SKM-1 (cell line): Measurements from ENCODE around the gene NFIC.
"Not testable (repeated sequence)": the region's sequence is repeated elsewhere in the genome, so short reads cannot be mapped to it uniquely, and the experiment has no call there.

Experiments used
- DNase-seq: peaks from one replicate; lab custom pipeline; 2025; ENCODE audit not compliant: unreplicated experiment; lab: John Stamatoyannopoulos, UW

The NFIC gene

DNA sequence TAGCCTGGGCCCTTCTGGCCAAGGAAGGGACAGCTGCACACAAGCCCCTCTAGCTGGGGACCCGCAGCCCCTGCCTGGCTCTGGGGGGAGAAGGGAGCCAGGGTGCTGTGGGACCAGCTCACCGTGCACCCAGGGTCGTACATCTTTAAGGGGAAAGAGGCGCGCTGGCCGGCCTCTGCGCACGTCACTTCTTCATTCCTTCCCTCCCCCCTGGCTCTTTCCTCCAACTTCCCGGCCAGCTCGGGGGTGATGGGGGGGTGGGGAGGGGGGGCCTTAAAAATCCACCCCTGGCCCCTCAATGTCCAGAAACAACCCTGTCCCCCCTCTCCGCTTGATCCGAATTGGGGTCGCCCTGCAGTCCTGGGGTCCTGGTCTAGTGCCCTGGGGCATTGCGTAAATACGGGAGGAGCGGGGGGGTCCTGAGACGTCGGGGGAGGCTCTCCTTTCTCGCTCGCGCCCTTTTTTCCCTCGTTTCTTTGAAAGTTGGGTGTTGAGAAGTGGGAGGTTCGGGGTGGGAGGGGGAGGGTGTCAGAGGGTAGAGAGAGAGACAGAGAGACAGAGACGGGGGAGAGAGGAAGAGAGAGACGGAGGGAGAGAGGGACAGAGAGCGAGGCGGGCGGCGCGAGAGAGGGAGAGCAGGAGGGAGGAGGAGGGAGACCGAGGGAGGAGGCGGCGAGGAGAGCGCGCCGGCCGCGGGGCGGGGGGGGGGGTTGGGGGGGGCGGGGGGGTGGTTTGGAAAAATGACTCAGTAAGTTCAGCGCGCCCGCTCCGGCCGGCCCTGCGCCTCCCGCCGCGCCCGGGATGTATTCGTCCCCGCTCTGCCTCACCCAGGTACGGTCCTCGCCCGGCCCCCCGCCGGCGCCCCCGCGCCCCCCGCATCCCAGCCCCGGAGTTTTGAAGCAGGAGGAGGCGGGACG, at the start of gene NFIC:
Gene NFIC, plus strand, starts transcription at position 748 of the 917 bp plus-strand sequence. Its CDS starts 54 bp downstream, at position 802.
- DNase-seq, result peak; percentile 80

DNA sequence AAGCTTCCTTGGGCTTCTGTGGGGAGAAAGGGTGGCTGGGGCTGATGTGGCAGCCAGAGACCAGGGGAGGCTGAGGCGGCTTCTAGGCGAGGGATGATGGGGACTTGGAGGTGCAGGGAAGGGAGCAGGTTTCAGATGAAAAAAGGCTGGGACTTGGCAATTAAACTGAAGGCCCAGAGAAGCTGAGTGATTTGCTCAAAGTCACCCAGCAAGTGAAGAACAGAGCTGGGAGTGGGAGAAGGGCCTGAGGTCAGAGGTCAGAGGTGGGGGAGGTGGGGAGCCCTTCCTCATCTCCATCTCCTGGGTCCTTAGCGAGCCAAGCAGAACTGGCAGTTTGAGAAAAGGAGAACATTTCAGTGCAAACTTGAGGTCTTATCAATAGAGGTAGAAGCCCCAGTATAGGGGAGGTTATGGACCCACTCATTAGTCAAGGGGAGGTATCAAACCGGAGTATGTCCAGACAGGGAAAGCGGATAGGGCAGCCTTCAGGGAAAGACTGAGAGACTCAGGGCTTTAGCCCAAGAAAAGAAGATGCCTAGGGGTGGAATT, 49.6 kb upstream of the NFIC start:
- no peak for DNase-seq

DNA sequence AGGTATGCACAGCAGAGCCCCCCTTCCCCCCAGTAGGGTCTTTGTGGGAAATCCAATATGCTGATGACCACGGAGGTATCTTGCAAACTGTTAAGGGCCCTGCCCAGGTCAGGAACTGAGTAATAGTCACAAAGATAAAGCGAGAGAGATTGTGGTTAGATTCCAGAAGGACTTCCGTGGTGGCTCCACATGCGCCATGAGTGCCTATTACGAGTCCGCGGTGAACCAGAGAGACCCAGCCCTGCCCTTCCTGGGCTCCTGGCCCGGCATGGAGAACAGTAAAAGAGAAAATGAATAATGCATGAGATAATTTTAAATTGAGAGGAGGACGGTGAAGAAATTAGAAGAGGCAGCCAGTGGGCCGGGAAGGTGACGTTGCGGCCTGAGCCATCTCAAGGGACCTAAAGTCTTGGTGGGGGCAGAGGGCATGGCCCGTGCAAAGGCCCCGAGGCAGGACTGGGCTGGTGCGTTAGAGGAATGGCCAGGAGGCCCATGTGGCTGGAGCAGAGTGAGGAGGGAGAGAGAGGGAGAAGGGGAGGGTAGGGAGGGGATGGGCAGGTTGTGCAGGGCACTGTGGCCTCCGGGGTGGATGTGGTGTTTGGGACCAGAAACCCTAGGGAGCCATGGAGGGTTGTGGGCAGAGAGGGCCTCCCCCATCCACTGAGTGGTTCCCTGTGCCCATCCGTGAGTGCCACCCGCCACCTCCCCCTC, 46.6 kb upstream of the NFIC start:
- DNase-seq, result no peak

DNA sequence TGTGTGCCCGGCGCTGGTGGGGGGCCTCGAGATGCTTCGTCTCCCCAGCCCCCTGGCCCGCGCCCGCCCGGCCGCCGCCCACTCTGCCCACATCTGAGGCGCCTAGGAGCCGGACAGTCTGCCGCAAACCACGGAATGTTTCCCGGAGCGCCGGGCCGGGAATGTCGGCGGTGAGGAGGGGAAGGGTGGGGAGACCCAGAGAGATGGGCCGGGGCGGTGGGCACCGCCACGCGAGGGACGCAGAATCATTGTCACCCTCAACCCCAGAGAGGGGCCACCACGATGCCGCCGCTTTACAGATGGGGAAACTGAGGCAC, 46.1 kb upstream of the NFIC start:
- DNase-seq, result no peak

DNA sequence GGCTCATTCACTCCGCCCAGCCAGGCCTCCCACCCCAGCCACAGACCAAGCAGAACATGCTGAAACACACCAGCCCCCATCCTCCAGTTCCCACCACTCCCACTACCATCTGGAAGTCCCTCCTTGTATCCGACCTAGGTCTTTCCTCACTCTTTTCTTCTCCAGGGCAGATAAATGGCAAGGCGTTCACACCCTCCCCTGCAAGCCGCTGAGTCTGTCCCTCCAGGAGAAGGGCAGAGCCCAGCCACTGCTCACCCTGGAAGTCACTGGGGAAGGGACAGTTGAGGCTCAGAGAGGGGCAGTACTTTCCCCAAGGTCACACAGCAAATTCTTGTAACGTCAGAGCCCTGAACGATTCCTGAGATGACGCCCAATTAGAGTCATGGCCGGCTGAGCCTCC, 45.5 kb upstream of the NFIC start:
- DNase-seq, result no peak

DNA sequence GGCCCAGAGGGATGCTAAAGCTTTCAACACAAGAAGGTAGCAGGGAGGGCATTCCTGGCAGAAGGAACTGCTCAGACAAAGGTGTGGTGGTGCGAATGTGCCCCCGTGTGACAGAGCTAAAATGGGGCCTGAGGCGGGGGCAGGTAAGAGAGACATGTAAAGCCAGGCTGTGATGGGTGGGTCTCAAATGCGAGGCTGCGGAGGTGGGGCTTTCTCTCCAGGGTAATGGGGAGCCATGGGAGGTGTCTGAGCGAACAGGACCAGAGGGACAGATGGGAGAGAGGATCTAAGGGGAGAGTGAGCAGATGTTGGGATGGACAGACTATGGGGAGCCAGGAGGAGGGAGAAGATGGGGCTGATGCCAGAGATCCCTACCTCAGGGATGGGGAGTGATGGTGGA, 44.7 kb upstream of the NFIC start:
- no peak for DNase-seq

DNA sequence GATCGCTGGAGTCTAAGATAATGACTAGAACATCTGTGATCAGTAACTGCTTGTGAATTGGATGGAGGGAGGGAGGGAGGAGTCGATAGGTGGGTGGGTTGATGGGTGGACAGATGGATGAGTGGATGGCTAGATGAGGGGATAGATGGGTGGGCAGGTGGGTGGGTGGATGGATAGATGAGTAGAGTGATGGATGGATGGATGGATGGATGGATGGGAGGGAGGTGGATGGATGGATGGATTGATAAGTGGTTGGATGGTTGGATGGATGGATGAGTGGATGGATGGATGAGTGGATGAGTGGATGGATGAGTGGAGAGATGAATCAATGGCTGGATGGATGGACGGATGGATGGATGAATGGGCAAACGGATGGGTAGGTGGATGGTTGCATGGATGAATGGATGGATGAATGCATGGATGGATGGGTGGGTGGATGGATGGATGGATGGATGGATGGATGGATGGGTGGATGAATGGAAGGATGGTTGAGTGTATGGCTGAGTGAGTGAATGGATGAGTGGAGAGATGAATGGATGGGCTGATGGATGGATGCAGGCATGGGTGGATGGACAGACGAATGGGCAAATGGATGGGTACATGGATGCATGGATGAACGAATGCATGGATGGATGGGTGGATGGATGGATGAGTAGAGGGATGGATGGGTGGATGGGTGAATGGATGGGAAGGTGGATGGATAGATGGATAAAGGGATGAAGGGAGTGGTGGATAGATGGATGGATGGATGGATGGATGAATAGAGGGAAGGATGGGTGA, 44.0 kb upstream of the NFIC start:
- no peak for DNase-seq

DNA sequence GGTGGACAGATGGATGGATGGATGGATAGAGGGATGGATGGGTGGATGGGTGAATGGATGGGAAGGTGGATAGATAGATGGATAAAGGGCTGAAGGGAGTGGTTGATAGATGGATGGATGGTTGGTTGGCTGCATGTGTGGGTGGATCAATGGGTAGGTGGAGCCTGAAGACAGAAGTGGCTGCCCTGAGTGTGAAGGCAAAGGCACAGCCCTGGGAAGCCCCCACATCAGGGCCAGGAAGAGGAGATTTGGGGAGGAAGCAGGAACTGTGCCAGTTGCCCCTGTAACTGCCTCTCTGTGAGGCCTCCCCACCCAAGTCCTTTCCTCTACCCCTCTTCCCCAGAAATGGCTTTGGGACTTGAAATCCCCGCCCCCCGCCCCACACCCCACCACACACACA, 43.4 kb upstream of the NFIC start:
- no peak for DNase-seq

DNA sequence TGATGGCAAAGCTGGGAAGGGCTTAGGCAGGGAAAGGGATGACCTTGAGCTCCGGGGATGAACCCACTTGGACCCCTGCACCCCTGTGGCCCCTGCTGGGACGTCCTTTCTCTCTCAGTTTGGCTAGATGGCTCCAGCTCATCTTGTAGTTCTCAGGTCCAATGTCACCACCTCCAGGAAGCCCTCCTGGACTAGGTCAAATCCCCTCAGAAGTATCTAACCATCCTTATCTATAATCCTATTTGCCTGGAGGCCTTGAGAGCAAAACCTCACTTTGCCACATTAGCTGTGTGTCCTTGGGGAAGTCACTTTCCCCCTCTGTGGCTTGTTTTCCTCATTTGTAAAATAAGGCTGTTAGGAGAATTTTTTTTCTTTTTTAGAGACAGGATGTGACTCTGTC, 42.7 kb upstream of the NFIC start:
- DNase-seq, result no peak

DNA sequence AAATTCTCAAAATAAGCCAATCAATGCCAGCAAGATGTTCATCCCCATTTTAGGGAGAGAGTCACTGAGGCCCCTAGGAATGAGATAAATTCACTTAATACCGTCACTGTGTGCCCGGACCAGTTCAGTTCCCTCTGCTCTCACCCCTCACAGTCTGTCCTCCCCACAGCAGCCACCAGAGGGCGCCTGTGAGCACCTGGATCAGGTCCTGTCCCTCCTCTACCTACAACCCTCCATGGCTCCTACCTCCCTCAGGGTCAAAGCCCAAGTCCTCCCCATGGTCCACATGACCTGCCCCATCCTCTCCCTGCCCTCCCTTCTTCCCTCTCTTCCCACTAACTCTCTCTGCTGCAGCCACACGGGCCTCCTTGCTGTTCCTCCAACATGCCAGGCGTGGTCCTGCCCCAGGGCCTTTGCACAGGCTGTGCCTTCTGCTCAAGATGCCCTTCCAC, 42.0 kb upstream of the NFIC start:
- DNase-seq, result no peak

DNA sequence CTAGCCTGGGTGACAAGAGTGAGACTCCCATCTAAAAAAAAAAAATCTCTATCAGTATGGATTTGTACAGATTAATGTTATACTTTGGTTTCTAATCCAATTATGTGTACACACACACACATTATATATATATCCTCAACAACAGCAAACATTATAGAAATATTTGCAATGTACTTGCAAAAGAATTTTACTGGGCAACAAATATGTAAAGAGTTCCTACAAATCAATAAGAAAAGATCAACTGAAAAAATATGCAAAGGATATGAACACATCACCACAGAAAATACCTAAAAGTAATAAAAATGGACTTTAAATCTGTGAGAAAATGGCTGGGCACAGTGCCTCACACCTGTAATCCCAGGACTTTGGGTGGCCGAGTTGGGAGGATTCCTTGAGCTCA, 40.9 kb upstream of the NFIC start:
- no peak for DNase-seq

DNA sequence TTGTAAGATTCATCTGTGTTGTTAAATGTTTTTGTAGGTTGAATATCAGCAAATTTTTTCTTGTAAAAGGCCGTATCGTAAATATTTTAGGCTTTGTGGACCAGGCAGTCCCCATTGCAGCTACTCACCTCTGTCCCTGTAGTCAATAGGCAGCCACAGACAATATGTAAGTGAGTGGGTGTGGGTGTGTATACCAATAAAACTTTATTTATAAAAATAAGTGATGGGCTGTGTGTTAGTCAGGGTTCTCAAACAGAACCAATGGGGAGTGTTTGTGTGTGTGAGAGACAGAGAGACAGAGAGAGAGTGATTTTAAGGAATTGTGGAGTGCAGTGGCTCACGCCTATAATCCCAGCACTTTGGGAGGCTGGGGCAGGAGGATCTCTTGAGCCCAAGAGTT, 37.6 kb upstream of the NFIC start:
- DNase-seq, result no peak

DNA sequence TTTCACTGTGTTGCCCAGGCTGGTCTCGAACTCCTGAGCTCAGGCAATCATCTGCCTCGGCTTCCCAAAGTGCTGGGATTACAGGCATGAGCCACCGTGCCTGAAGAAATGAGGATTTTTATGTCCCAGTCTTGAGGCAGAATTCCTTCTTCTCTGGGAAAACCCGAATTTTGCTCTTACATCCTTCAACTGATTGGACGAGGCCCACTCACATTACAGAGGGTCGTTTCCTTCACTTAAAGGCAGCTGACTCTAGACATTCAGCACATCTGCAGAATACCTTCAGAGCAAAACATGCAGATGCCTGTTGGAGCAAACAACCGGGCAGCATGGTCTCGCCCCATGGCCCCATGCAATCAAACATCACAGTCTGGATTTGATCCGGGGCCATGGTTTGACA, 36.3 kb upstream of the NFIC start:
- DNase-seq, result no peak

DNA sequence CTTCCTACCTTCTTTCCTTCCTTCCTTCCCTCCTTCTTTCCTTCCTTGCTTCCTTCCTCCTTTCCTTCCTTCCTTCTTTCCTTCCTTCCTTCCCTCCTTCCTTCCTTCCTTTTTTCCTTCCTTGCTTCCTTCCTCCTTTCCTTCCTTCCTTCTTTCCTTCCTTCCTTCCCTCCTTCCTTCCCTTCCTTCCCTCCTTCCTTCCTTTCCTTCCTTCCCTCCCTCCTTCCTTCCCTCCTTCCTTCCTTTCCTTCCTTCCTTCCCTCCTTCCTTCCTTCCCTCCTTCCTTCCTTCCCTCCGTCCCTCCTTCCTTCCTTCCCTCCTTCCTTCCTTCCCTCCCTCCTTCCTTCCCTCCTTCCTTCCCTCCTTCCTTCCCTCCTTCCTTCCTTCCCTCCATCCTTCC, 34.2 kb upstream of the NFIC start:
- not testable (repeated sequence) for DNase-seq

DNA sequence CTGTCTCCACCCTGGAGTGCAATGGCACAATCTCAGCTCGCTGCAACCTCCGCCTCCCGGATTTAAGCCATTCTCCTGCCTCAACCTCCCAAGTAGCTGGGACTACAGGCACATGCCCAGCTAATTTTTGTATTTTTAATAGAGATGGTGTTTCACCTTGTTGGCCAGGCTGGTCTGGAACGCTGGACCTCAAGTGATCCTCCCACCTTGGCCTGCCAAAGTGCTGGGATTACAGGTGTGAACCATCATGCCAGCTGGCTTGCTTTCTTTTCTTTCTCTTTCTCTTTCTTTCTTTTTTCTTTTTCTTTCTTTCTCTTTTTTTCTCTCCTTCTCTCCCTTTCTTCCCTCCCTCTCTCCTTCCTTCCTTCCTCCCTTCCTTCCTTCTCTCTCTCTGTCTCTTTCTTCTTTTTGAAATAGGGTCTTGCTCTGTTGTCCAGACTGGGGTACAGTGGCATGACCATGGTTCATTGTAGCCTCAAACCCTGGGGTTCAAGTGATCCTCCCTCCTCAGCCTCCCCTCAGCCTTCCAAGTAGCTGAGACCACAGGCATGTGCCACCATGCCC, 33.3 kb upstream of the NFIC start:
- no peak for DNase-seq

DNA sequence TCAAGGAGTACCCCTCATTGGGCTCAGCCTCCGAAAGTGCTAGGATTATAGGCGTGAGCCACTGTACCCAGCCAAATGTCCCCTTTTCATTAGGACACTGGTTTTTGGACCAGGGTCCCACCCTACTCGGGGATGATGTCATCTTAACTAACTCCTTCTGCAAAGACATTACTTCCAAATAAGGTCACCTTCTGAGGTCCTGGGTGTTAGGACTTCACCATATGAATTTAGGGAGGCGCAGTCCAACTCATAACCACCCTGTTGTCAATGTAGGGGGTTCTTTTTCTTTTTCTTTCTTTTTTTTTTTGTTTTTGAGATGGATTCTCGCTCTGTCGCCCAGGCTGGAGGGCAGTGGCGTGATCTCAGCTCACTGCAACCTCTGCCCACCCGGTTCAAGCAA, 32.7 kb upstream of the NFIC start:
- no peak for DNase-seq

DNA sequence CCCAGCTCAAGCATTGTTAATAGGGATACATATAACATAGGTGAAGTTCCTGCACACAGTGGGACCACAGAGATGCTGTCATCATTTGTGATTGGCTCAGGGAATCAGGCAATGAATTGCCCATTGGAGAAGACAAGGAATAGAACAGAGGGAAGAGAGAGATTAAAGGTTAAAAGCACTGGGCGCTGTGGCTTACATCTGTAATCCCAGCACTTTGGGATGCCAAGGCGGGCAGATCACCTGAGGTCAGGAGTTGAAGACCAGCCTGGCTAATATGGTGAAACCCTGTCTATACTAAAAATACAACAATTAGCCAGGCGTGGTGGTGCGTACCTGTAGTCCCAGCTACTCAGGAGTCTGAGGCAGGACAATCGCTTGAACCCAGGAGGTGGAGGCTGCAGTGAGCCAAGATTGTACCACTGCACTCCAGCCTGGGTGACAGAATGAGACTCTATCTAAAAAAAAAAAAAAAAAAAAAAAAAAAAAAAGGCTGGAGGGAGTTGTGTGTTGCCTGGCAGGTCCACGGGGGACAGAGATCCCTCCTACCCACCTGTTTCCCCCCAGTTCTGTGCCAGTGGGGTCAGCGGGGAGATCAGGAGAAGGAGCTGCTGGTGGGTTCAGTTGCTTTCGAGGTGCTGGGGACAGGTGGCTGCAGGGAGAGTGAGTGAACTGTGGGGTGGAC, 31.5 kb upstream of the NFIC start:
- not testable (repeated sequence) for DNase-seq

DNA sequence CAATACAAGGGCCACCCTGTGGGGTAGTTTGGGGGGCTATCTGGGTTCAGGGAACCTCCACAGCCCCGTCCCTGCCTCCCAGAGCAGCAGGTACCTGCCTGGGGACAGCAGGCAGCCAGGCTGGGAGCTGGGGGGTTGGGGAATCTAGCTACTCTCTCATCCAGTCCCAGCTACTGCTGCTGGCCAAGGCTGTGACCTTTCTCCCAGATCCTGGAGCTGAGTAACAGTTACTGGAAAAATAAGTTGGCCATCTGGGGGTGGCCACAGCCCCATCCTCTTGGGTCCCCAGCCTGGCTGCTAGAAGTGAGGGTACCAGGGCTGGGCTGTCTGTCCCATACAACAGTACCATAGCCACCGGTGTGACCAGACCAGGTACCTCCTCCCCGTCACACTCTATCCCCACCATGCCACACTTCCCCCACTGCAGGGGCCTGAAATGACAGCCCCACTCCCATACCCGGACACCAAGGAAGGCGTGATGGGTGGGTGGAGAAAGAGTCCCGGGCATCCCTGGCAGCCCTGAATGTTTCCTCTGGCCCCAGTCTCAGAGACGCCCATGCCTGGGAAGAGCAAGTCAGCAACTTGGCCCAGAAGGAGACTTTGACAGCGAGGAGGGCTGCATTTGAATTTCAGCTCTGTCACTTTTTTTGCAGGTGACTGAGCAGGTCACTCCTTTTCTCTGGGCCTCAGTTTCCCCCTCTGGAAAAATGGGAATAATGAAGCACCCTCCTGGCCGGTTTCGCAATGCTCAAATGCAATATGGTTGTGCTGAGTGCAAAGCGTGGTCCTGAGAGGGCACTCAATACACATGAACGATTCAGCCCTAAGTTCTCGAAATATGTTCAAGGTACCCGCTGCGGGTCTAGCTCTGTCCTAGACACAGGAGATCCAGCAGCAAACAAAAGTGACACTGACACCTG, 30.7 kb upstream of the NFIC start:
- DNase-seq, result no peak

DNA sequence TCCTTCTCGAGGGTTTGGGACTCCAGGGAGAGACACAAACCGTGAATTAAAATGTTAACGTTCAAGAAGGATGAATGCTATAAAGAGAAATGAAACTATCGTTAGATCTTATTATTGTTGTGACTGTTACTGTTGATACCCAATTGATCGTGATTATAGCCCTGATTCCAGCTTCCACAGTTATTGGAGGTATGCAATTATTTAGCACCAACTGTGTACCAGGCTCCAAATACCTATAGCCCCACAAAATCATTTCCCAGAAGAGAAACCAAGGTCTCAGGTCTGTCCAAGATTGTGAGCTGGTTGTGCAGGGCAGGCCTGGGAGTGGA, 30.1 kb upstream of the NFIC start:
- no peak for DNase-seq
